A673 (cell line): Measurements from ENCODE around the gene RABL2B. TPM values are rescaled to one million over a fixed set of nuclear protein-coding genes. Genes with fewer than 3 reads are reported as not detected.
"Not testable (repeated sequence)": the region's sequence is repeated elsewhere in the genome, so short reads cannot be mapped to it uniquely, and the experiment has no call there.

Source experiments
- Bru-seq: library from RNA; stranded (reverse); fragments of 400-500 nt; gene quantifications from one replicate; lab custom pipeline; 2021; lab: Mats Ljungman, UMichigan
- BruChase-seq, 2 experiments: library from RNA; stranded (reverse); fragments of 400-500 nt; gene quantifications; one replicate each; lab custom pipeline; 2021; lab: Mats Ljungman, UMichigan
- BruUV-seq: library from RNA; stranded (reverse); fragments of 400-500 nt; replicated peaks from 2 replicates; lab custom pipeline; 2021; lab: Mats Ljungman, UMichigan
- CTCF ChIA-PET: fragments of 300-600 bp; sonication (Branson Sonifier 250); formaldehyde crosslinking; loops from one replicate; lab custom pipeline; 2022; ENCODE audit warnings: antibody characterized with exemption; lab: Charles Lee
- POLR2A ChIA-PET: fragments of 300-600 bp; sonication (Branson Sonifier 250); formaldehyde crosslinking; loops from one replicate; lab custom pipeline; 2022; ENCODE audit warnings: antibody characterized with exemption; ENCODE audit not compliant: low non-redundant PET; lab: Charles Lee
- DNase-seq: peaks from one replicate; pipeline ENCODE4 v3.0.0-alpha.2; 2015; ENCODE audit warnings: low spot score
- H3K27ac ChIP-seq: fragments of 200-600 bp; sonication (generic); 2 replicates; pipeline ENCODE4 v1.5.1; 2016; ENCODE audit warnings: mixed run types, low read depth, mild to moderate bottlenecking, mixed read lengths, antibody characterized with exemption, low read length; ENCODE audit not compliant: poor library complexity, severe bottlenecking
- H3K27me3 ChIP-seq: fragments of 200-600 bp; sonication (generic); replicated peaks from 2 replicates; pipeline ENCODE4 v1.6.1; 2017; ENCODE audit warnings: mixed run types, low read depth, mild to moderate bottlenecking, mixed read lengths, antibody characterized with exemption, low read length; ENCODE audit not compliant: insufficient read depth, poor library complexity
- H3K36me3 ChIP-seq: fragments of 200-600 bp; sonication (generic); 2 replicates; pipeline ENCODE4 v1.6.1; 2016; ENCODE audit warnings: mixed run types, mild to moderate bottlenecking, mixed read lengths, antibody characterized with exemption, low read length; ENCODE audit not compliant: insufficient read depth, poor library complexity, severe bottlenecking
- H3K4me1 ChIP-seq: fragments of 200-600 bp; sonication (generic); 2 replicates; pipeline ENCODE4 v1.6.1; 2017; ENCODE audit warnings: mixed run types, mild to moderate bottlenecking, mixed read lengths, antibody characterized with exemption, low read length; ENCODE audit not compliant: insufficient read depth, poor library complexity, severe bottlenecking
- H3K4me3 ChIP-seq: fragments of 200-600 bp; sonication (generic); 2 replicates; pipeline ENCODE4 v1.5.1; 2016; ENCODE audit warnings: low read depth, mixed run types, mild to moderate bottlenecking, mixed read lengths, low read length; ENCODE audit not compliant: poor library complexity, severe bottlenecking
- H3K9me3 ChIP-seq: fragments of 200-600 bp; sonication (generic); 2 replicates; pipeline ENCODE4 v1.6.1; 2016; ENCODE audit warnings: mixed run types, low read depth, mild to moderate bottlenecking, mixed read lengths, antibody characterized with exemption, low read length; ENCODE audit not compliant: poor library complexity, severe bottlenecking
- intact Hi-C: fragments of 100-400 bp; cut with micrococcal nuclease; formaldehyde crosslinking; loops from one replicate; pipeline ENCODE4 v1.10.0; 2022; ENCODE audit not compliant: unreplicated experiment
- long read RNA-seq: library from polyadenylated mRNA; stranded (forward); transcript quantifications from one replicate; pipeline ENCODE4 v2.0.0, GENCODE V29; 2022
- total RNA-seq: library from RNA; stranded (reverse); gene quantifications from 2 replicates; pipeline ENCODE4 v1.2.3, GENCODE V29; 2021

RABL2B gene
- total RNA-seq (36.8 and 45.2 TPM in 2 replicates), Bru-seq, nascent RNA (percentile 65 among the genes with signal in this experiment), BruChase-seq, experiment 1, labeled RNA remaining after a 2-hour chase (percentile 66 among the genes with signal in this experiment), BruChase-seq, experiment 2, labeled RNA remaining after a 6-hour chase (percentile 77 among the genes with signal in this experiment)
- long read RNA-seq, transcript RABL2B-201 (9 exons, 2,140 nt): major isoform, 11 of 62 reads
- long read RNA-seq, partial matches to known transcripts: 3 of 62 reads
- long read RNA-seq, other reads (novel, unspliced or antisense): 45 of 62 reads

DNA sequence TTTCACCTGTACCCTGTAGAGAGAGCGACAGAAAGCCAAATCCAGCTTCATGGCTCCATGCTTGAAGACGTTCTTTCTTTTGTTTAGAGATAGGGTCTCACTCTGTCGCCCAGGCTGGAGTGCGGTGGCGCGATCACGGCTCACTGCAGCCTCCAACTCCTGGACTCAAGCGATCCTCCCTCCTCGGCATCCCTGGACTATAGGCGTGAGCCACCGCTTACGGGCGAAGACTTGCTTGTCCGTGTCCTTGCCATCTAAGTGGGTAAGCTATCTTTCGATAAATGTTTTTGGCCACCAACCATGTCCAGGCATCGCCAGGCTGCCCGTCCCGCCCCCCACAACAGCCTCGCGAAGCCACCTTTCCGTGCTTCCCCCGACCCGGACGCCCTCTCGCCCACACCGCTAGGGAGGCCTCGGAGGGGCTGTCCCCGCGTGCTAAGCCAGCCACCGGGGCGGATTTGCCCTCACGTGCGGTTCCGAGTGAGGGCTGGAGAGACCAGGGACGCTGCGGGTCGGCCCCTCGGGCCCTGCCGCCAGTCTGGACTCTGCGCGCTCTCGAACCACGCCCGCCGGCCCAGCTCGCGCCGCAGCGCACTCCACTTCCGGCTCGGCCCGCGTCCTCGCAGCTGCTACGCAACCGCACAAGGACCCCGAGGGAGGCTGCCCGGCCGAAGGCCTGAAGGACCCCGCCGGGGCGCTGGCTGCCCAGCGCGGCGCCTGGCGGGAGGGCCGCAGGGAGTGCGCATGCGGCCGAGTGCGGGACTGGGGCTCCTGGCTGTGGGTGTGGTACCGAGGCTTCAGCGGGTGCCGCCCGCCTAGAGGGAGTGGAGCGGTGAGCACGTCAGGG, at the start of gene RABL2B:
RABL2B (minus strand) TSS at position 604 of the 847 bp plus-strand sequence. CDS start 1,342 bp downstream, outside the sequence.
- H3K27ac ChIP-seq: peak within 1 kb of the TSS; percentile 23

DNA sequence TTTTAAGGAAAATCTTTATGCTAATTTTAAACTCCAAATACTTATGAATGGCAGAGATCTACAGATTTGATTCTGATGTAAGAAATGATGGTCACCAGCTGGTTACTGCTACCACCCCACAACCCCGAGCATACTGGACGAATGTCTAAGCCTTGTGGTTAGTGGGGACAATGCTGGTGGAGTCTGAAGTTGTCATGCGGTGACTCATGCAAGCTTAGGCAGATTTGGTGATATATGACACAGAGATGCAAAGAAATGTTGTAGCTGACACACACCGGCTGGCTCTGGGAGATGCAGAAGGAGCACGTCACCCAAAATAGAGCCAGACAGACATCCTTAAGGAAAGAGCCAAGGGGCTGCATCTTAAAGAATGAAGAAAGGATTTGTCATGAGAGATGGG, 3.5 kb upstream of the RABL2B start:
- H3K27me3 ChIP-seq, CTCF ChIA-PET, H3K4me1 ChIP-seq, H3K36me3 ChIP-seq, intact Hi-C loops, POLR2A ChIA-PET, DNase-seq, H3K4me3 ChIP-seq, H3K9me3 ChIP-seq, H3K27ac ChIP-seq: not testable (repeated sequence)
- BruUV-seq: TSS peak; percentile 12

More for the DNA sequence above, at the start of gene RABL2B:
- POLR2A ChIA-PET, BruUV-seq, H3K4me1 ChIP-seq, CTCF ChIA-PET, H3K27me3 ChIP-seq, H3K36me3 ChIP-seq, H3K9me3 ChIP-seq, intact Hi-C loops: not testable (repeated sequence)
- peak; percentile 89 for DNase-seq
- H3K4me3 ChIP-seq: peak within 1 kb of the TSS; percentile 58

DNA sequence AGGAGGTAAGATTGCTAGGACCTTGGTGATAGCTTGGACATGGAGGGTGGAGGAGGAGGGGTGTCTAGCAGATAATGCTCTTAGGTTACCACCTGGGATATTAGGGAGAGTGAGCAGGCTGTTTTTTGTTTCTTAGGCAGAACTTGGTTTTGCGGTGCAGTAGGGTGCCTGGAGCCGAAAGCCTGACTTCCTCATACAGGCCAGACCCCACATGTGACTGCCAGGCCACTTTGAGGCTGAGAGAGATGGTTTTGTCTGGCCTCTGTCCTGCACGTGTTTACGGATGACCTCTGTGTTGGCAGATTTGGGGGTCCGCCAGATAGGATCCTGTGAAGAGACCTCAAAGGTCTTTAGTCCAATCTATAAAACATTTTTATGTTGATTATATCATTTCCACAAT, 1.9 kb upstream of the RABL2B start:
- H3K27ac ChIP-seq, H3K4me1 ChIP-seq, H3K27me3 ChIP-seq, BruUV-seq, CTCF ChIA-PET, DNase-seq, H3K36me3 ChIP-seq, H3K9me3 ChIP-seq, POLR2A ChIA-PET, H3K4me3 ChIP-seq, intact Hi-C loops: not testable (repeated sequence)

DNA sequence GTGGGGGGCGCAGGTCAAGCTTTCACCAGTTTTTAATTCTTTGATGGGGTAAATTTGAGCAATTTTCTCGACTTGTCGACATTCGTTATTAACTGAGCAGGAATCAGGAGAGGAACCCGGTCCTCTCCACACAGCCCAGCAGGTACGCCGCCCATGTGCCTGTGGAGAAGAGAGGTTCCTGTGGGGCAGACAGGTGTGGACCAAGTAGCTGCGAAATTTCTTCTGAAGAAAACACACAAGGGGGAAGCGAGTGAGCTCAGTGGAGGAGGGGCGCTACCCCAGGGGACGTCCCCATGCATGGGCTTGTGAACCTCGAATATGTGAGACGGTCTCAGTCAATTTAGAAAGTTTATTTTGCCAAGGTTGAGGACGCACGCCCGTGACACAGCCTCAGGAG, 442 bp upstream of the RABL2B start:
- H3K4me1 ChIP-seq, H3K36me3 ChIP-seq, H3K27ac ChIP-seq, DNase-seq, intact Hi-C loops, CTCF ChIA-PET, POLR2A ChIA-PET, H3K27me3 ChIP-seq, H3K9me3 ChIP-seq: not testable (repeated sequence)
- H3K4me3 ChIP-seq: peak overlapping the region; percentile 58
- TSS peak; percentile 86 for BruUV-seq

DNA sequence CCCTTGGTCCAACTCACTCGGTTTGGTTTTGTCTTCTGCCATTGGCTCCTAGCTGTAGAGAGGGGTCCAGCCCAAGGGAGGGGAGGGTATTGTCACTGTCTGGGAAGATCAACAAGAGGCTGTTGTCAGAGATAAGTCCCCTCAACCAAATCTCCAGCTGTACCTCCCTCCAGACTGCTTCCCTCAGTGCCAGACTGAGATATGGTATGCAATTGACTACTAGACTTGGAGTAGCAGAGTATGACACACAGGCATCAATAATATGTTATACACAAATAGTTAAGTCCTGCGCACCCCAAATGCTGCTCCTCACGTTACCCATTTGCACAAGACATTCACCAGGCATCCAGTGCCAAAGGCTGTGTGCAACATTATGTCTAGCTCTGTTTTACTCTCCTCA, 1.2 kb downstream of the RABL2B start:
- H3K4me3 ChIP-seq, intact Hi-C loops, H3K36me3 ChIP-seq, H3K4me1 ChIP-seq, H3K9me3 ChIP-seq, POLR2A ChIA-PET, H3K27me3 ChIP-seq, H3K27ac ChIP-seq, CTCF ChIA-PET, DNase-seq: not testable (repeated sequence)
- TSS peak; percentile 49 for BruUV-seq

DNA sequence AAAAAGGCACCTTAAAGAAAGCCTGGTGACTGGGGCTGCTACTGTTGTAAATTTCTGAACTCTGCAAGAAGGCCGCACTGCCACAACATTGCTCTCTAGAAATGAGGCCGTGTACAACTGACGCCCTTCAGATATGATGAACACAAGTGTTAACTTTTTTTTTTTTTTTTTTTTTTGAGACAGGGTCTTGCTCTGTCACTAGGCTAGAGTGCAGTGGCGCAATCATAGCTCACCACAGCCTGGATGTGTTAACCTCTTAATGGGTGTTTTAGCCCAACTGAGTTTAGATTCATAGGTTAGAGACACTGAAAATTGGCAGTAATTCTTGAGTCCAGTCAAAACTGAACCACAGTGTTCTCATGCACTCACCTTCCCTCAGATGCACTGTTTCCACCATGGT, 3.2 kb downstream of the RABL2B start:
- BruUV-seq, H3K27ac ChIP-seq, H3K4me3 ChIP-seq, DNase-seq, CTCF ChIA-PET, intact Hi-C loops, H3K27me3 ChIP-seq, POLR2A ChIA-PET, H3K4me1 ChIP-seq, H3K9me3 ChIP-seq, H3K36me3 ChIP-seq: not testable (repeated sequence)

DNA sequence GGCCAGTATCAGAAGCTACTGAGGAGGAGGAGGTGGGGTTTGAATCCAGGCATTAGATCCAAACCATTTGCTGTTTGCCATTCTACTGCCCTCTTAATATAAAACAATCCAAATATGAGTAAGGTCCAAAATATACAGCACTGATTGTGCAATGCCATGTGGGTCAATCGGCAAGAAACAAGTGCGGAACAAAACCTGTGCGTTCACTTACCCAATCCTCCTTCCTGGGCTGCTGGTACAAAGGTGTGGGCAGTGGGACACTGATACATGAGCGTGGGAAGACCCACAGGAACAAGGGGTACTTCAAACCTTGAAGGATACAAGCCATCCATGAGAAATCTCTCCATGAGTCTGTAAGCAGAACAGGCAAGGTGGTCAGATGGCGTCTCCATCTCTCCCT, 5.8 kb downstream of the RABL2B start:
- H3K9me3 ChIP-seq: not testable (repeated sequence)

More for the DNA sequence above, 5.8 kb downstream of the RABL2B start:
- H3K27ac ChIP-seq, H3K36me3 ChIP-seq, BruUV-seq, DNase-seq, H3K4me1 ChIP-seq, H3K27me3 ChIP-seq, CTCF ChIA-PET, intact Hi-C loops, POLR2A ChIA-PET, H3K4me3 ChIP-seq: not testable (repeated sequence)
